ENCODE measurements around the gene NFX1.
"Not testable (repeated sequence)": the region's sequence is repeated elsewhere in the genome, so short reads cannot be mapped to it uniquely, and the experiment has no call there.

NFX1 gene

DNA sequence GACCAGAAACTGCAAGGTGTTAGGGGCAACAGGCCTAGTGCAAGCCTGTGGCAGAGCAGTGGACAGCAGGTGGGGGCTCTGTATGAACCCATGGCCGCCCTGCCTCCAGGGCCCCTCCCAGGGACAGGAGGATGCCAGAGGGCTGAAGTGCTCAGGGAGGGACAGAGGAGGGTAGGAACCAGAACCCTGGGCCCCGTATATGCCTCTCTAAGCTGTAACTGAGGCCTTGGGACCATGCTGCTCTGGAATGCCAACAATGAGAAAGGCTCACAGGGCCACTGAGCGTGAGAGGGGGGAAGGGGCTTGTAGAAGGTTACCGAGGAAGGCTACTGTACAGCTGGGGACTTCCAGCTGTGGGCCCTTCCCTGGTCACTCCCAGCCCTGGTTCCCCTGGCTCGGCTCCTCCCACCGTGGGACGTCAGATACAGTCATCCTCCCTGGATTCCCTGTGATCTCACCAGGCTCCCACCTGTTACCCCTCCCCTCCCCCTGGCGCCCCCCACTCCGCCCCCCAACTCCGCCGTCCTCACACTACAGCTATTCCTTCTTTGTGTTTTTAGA, 91.0 kb downstream of the NFX1 start:
- in situ Hi-C loops (cut with HindIII; ENCODE audit: low pct_ligation_motif_present, low sequenced_read_pairs): no loop called here
- Histone ChIP-seq H3K27me3 (replicated peaks) (no peaks in the 10 kb centered on the region), H3K27ac (no peak overlapping the region), H3K4me3 (ENCODE audit: low read depth, low read length) (no peak overlapping the region), H3K36me3 (replicated peaks) (no peaks in the 10 kb centered on the region)
- TF ChIP-seq, protein P1, sequence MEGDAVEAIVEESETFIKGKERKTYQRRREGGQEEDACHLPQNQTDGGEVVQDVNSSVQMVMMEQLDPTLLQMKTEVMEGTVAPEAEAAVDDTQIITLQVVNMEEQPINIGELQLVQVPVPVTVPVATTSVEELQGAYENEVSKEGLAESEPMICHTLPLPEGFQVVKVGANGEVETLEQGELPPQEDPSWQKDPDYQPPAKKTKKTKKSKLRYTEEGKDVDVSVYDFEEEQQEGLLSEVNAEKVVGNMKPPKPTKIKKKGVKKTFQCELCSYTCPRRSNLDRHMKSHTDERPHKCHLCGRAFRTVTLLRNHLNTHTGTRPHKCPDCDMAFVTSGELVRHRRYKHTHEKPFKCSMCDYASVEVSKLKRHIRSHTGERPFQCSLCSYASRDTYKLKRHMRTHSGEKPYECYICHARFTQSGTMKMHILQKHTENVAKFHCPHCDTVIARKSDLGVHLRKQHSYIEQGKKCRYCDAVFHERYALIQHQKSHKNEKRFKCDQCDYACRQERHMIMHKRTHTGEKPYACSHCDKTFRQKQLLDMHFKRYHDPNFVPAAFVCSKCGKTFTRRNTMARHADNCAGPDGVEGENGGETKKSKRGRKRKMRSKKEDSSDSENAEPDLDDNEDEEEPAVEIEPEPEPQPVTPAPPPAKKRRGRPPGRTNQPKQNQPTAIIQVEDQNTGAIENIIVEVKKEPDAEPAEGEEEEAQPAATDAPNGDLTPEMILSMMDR (IDR thresholded peaks at IDR 0.05; ENCODE audit: low read depth, low read length, missing control alignments): no peak
- DNase-seq: no peak

DNA sequence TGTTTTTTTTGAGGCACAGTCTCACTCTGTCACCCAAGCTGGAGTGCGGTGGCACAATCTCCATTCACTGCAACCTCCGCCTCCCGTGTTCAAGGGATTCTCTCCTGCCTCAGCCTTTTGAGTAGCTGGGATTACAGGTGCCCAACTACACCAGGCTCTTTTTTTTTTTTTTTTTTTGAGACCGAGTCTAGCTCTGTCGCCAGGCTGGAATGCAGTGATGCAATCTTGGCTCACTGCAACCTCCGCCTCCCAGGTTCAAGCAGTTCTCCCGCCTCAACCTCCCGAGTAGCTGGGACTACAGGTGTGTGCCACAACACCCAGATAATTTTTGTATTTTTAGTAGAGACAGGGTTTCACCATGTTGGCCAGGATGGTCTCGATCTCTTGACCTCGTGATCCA, 92.1 kb downstream of the NFX1 start:
- H3K27ac ChIP-seq; DNase-seq; in situ Hi-C loops (cut with HindIII; ENCODE audit: low pct_ligation_motif_present, low sequenced_read_pairs); H3K27me3 ChIP-seq (replicated peaks); H3K4me3 ChIP-seq (ENCODE audit: low read depth, low read length); H3K36me3 ChIP-seq (replicated peaks): not testable (repeated sequence)

DNA sequence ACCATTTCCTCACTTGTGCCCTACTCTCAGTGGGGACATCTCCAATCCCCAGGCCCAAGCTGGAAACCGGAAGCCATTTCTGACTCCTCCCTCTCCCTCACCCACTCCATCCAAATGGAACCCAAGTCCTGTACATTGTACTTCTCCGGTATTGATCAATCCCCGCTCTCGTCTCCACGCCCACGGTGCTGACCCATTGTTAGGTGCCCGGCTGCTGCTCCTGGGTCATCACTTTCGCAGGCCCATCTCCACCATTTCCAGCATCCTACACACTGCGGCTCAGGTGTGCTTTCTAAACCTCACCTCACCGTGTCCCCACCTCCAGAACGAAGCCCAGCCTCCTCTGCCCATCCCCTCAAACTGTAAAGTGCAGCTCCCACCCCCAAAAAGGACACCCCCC, 93.1 kb downstream of the NFX1 start:
- H3K36me3 ChIP-seq (replicated peaks); DNase-seq; H3K27ac ChIP-seq; H3K4me3 ChIP-seq (ENCODE audit: low read depth, low read length); in situ Hi-C loops (cut with HindIII; ENCODE audit: low pct_ligation_motif_present, low sequenced_read_pairs); H3K27me3 ChIP-seq (replicated peaks): not testable (repeated sequence)

DNA sequence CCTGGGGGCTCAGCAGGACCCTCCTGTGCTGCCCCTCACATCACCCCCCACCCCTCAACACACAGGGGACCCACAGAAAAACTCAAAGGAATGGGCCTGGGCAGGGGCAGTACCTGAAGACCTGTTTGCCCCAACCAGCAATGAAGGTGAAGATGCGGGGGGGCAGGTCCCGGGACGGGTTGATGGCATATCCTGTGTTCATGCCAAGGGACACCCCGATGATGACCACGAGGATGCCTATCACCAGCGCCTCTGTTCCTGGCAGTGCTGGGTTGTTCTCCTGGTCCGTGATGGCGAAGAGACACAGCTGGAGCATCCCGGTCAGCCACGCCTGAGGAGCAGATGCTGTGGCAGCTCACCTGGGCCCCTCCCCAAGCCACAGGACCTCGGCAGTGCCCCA, 95.2 kb downstream of the NFX1 start:
- H3K36me3 ChIP-seq (replicated peaks); H3K4me3 ChIP-seq (ENCODE audit: low read depth, low read length); in situ Hi-C loops (cut with HindIII; ENCODE audit: low pct_ligation_motif_present, low sequenced_read_pairs); H3K27ac ChIP-seq; DNase-seq; H3K27me3 ChIP-seq (replicated peaks): not testable (repeated sequence)

DNA sequence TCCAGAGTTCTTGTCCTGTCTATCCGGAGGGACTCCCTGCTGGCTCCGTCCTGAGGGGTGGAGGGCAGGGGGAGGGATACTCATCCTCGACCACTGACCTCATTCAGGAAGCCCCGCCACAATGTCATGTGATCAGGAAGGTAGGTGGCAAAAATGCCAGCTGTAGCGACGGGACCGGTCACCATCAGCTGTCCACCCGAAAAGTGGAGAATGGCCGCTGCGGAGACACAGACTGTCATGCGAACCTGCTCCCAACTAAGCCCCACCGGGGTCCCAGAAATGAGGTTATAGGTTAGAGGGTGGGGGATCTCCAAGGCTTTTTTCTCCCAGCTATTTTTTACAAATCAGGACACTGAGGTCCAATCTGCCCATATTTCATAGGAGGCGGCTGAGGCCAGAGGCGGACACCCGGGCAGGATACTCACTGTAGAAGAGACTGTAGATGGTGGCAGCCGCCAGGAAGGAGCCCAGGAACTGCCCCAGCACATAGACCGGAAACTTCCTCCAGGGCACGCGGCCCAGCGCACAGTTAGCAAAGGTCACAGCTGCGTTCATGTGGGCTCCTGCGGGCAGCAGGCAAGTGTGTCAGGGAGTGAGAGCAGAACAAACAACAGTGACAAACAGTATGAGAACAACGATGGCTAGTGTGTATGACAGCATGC, 95.8 kb downstream of the NFX1 start:
- H3K4me3 ChIP-seq (ENCODE audit: low read depth, low read length); DNase-seq; in situ Hi-C loops (cut with HindIII; ENCODE audit: low pct_ligation_motif_present, low sequenced_read_pairs); H3K27me3 ChIP-seq (replicated peaks); H3K36me3 ChIP-seq (replicated peaks); H3K27ac ChIP-seq: not testable (repeated sequence)

DNA sequence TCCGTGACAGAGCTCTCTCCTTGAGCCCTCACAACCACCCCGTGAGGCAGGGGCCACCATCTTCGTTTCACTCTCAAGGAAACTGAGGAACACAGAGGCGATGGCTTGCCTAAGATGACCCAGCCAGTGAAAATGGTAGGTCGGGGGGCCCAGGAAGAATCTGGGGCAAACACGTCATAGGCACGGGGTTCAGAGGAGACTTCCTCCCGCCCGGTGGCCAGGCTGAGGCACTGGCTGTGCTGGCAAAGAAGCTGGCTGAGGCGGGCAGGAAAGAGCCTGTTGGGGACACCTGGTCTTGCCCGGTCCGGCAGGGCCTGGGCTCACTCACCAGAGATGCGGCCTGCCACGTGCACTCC, 96.3 kb downstream of the NFX1 start:
- H3K27ac ChIP-seq; DNase-seq; H3K36me3 ChIP-seq (replicated peaks); H3K4me3 ChIP-seq (ENCODE audit: low read depth, low read length); in situ Hi-C loops (cut with HindIII; ENCODE audit: low pct_ligation_motif_present, low sequenced_read_pairs); H3K27me3 ChIP-seq (replicated peaks): not testable (repeated sequence)

DNA sequence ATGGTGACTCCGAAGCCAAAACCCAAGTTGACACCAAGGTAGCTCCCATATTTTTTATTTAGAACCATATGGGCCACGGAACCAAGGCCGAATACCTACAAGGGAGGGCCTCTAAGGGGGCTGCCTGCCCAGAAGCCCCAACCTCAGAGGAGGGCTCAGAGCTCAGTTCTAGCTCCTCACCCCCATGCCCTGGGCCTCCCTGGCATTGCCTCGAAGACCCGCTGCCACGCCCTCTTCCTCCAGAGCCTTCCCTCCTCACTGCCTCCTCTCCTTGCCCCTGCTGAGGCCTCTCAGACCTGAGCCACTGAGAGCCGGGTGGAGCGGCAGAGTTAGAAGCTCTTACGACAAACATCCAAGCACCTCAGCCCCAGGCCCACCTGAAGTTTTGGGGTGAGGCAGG, 96.7 kb downstream of the NFX1 start:
- H3K27me3 ChIP-seq (replicated peaks); H3K27ac ChIP-seq; H3K4me3 ChIP-seq (ENCODE audit: low read depth, low read length); H3K36me3 ChIP-seq (replicated peaks); in situ Hi-C loops (cut with HindIII; ENCODE audit: low pct_ligation_motif_present, low sequenced_read_pairs); DNase-seq: not testable (repeated sequence)

DNA sequence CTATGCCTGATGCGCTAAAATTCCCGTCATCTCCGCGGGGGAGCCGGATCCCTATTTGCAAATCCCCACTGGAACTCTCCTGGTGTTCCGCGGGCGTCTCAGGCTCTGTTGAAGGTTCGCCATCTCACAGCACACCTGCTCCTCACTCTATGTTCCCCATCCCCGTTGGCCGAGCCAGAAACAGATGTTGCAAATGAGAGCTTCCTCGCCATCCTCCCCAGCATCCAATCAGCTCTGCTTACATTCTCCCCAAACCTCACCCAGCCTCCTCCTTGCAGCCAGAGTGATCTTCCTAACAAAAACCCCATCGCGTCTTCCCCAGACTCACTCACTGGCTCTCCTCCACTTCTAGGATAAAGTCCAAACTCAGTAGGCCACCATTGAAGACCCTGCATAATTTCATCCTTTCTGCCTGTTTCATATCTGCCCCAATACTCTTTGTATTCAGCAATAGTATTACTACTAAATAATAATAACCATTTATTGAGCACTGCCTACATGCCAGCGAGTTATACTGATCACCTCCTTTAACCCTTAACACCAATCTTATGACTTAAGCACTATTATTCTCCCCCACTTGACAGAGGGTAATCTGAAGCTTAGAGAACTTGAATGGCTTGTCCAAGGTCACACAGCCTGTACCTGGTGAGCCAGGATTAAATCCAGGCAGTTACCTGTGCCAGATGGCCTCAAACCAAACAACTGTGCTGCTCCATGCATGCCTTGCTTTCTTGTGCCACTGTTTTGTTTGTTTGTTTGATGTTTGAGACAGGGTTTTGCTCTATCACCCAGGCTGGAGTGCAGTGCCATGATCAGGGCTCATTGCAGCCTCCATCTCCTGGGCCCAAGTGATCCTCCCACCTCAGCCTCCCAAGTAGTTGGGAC, 98.0 kb downstream of the NFX1 start:
- H3K27me3 ChIP-seq (replicated peaks): no peaks in the 10 kb centered on the region
- no peak overlapping the region for H3K4me3 ChIP-seq (ENCODE audit: low read depth, low read length)
- no peaks in the 10 kb centered on the region for H3K36me3 ChIP-seq (replicated peaks)
- in situ Hi-C loops (cut with HindIII; ENCODE audit: low pct_ligation_motif_present, low sequenced_read_pairs): no loop called here
- DNase-seq: no peak
- TF ChIP-seq, protein P1 (IDR thresholded peaks at IDR 0.05; ENCODE audit: low read depth, low read length, missing control alignments): no peak
- H3K27ac ChIP-seq: no peak overlapping the region

DNA sequence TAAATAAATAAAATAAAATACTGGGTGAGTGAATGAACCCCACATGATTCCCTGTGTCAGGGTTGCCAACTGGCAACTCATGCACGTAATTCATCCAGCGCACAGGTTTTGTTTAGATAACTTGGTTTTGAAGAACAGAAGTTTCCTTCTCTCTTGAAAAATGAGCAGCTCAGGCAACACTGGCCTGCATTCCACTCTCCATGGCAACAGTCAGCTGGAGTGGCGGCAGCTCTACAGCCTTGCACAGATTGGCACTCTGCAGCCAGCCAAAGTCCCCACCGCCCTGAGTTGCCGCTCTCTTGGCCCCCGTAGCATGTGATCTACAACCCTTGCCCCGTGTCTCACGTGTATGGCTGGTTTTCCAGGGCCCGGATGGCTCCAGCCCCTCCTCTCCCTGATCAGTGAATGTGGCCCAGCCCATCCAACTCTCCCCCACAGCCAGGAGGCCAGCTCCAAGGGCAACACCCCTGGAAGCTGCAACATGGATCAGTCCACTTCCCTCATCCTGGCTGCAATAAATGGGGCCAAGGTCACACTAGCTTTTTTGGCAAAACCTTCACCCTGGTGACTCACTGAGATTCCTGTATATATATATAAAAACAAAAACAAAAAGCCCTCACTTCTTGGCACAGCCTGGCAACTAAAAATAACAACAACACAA, 100.9 kb downstream of the NFX1 start:
- H3K4me3 ChIP-seq (ENCODE audit: low read depth, low read length); H3K27me3 ChIP-seq (replicated peaks); H3K27ac ChIP-seq; H3K36me3 ChIP-seq (replicated peaks); in situ Hi-C loops (cut with HindIII; ENCODE audit: low pct_ligation_motif_present, low sequenced_read_pairs): not testable (repeated sequence)
- peak; percentile 75 for DNase-seq

DNA sequence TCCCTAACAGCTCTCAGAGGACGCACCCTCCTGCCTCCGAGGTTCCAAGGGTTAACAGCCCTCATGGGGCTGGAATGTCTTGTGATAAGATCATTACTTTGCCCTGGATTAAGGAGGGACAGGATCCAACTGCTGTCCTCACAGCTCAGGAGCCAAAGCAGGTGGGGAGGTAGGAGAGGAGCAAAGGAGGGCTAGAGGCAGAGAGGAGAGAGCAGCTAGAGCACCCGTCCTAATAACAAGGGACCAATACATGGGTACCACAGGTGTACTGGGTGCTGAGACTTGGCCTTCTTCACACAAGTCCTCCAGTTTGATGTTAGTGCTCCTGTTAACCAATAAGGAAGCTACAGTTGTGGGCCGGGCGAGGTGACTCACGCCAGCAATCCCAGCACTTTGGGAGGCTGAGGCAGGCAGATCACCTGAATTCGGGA, 102.3 kb downstream of the NFX1 start:
- H3K27me3 ChIP-seq (replicated peaks); DNase-seq; H3K27ac ChIP-seq; H3K36me3 ChIP-seq (replicated peaks); H3K4me3 ChIP-seq (ENCODE audit: low read depth, low read length); in situ Hi-C loops (cut with HindIII; ENCODE audit: low pct_ligation_motif_present, low sequenced_read_pairs): not testable (repeated sequence)

Measured in brain microvascular endothelial cell (primary cell).